Measurements from ENCODE around the gene RPS24. TPM values are rescaled to one million over a fixed set of nuclear protein-coding genes. Genes with fewer than 3 reads are reported as not detected.

The RPS24 gene
- total and polyA plus RNA-seq, 2 of the 13 experiments (the other 11 are each of a cell fraction or from before 2014, with no cell fraction given): 2,690 to 3,319 TPM

DNA sequence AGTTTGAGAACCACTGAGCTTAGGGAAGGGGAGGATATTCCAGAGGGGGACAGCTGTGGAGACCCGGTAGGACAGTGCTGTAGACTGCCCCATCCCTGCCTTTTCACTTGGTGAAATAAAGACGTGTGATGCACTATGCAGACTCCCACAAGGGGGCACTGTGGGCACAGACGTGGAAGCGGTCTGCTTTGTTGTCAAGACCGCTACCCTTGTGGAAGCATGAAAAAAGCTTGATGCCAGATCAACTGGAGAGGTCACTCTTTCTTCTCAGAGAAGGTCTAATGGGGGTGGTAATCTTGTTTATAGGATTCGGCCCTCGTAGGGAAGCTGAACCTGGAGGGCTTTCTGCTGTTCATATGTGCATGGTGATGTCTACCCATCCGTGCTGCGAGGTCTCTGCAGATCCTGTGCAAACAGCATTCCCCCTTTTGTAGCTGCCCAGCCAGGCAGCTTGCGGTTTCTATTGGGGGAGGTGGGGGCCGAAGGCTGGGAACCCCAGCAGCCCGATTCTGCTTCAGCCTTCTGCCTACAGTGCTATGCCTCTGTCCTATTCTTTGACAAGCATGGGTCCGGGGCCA, 13.7 kb downstream of the RPS24 start (continued):
- TF ChIP-seq, protein P1, sequence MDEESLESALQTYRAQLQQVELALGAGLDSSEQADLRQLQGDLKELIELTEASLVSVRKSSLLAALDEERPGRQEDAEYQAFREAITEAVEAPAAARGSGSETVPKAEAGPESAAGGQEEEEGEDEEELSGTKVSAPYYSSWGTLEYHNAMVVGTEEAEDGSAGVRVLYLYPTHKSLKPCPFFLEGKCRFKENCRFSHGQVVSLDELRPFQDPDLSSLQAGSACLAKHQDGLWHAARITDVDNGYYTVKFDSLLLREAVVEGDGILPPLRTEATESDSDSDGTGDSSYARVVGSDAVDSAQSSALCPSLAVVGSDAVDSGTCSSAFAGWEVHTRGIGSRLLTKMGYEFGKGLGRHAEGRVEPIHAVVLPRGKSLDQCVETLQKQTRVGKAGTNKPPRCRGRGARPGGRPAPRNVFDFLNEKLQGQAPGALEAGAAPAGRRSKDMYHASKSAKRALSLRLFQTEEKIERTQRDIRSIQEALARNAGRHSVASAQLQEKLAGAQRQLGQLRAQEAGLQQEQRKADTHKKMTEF (CRISPR knock-in tag; IDR thresholded peaks at IDR 0.05): 0 out of 2 replicates have a peak, but pooled peaks have one; percentile 21
- TF ChIP-seq MXI1 (IDR thresholded peaks at IDR 0.05; ENCODE audit: borderline replicate concordance, low read depth, low read length): no peak; the same call in 2 of the 3 replicates
- 0 out of 2 replicates have a peak, but pooled peaks have one; percentile 22 for TF ChIP-seq KDM4B (CRISPR knock-in tag; IDR thresholded peaks at IDR 0.05)
- peak; percentile 96 for TF ChIP-seq STAG1 (CRISPR knock-in tag; IDR thresholded peaks at IDR 0.05)
- TF ChIP-seq SOX5 (CRISPR knock-in tag; IDR thresholded peaks at IDR 0.05; ENCODE audit: borderline replicate concordance): 0 out of 2 replicates have a peak, but pooled peaks have one; percentile 26
- no peak for TF ChIP-seq SIN3B (IDR thresholded peaks at IDR 0.05; ENCODE audit: low read length)
- no peak for TF ChIP-seq SNRNP70 (IDR thresholded peaks at IDR 0.05; ENCODE audit: low read depth, low read length)
- 0 out of 2 replicates have a peak, but pooled peaks have one; percentile 34 for TF ChIP-seq BORCS8-MEF2B (CRISPR knock-in tag; IDR thresholded peaks at IDR 0.05)
- no peak for TF ChIP-seq ZNF547 (CRISPR knock-in tag; IDR thresholded peaks at IDR 0.05)
- TF ChIP-seq ZNF546 (CRISPR knock-in tag; conservative IDR thresholded peaks at IDR 0.05): no peak
- TF ChIP-seq XRCC5 (optimal IDR thresholded peaks at IDR 0.05; ENCODE audit: low read length): peak; percentile 84
- no peak for TF ChIP-seq IKZF1 (IDR thresholded peaks at IDR 0.05)
- TF ChIP-seq, protein P2, sequence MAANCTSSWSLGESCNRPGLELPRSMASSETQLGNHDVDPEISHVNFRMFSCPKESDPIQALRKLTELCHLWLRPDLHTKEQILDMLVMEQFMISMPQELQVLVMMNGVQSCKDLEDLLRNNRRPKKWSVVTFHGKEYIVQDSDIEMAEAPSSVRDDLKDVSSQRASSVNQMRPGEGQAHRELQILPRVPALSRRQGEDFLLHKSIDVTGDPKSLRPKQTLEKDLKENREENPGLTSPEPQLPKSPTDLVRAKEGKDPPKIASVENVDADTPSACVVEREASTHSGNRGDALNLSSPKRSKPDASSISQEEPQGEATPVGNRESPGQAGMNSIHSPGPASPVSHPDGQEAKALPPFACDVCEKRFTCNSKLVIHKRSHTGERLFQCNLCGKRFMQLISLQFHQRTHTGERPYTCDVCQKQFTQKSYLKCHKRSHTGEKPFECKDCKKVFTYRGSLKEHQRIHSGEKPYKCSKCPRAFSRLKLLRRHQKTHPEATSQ (CRISPR knock-in tag; IDR thresholded peaks at IDR 0.05; ENCODE audit: borderline replicate concordance): 0 out of 2 replicates have a peak, but pooled peaks have one; percentile 21
- 0 out of 2 replicates have a peak, but pooled peaks have one; percentile 20 for TF ChIP-seq ZNF614 (CRISPR knock-in tag; IDR thresholded peaks at IDR 0.05; ENCODE audit: borderline replicate concordance)
- TF ChIP-seq, protein P3, sequence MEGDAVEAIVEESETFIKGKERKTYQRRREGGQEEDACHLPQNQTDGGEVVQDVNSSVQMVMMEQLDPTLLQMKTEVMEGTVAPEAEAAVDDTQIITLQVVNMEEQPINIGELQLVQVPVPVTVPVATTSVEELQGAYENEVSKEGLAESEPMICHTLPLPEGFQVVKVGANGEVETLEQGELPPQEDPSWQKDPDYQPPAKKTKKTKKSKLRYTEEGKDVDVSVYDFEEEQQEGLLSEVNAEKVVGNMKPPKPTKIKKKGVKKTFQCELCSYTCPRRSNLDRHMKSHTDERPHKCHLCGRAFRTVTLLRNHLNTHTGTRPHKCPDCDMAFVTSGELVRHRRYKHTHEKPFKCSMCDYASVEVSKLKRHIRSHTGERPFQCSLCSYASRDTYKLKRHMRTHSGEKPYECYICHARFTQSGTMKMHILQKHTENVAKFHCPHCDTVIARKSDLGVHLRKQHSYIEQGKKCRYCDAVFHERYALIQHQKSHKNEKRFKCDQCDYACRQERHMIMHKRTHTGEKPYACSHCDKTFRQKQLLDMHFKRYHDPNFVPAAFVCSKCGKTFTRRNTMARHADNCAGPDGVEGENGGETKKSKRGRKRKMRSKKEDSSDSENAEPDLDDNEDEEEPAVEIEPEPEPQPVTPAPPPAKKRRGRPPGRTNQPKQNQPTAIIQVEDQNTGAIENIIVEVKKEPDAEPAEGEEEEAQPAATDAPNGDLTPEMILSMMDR (CRISPR knock-in tag; IDR thresholded peaks at IDR 0.05): peak; percentile 96
- TF ChIP-seq, protein P4, sequence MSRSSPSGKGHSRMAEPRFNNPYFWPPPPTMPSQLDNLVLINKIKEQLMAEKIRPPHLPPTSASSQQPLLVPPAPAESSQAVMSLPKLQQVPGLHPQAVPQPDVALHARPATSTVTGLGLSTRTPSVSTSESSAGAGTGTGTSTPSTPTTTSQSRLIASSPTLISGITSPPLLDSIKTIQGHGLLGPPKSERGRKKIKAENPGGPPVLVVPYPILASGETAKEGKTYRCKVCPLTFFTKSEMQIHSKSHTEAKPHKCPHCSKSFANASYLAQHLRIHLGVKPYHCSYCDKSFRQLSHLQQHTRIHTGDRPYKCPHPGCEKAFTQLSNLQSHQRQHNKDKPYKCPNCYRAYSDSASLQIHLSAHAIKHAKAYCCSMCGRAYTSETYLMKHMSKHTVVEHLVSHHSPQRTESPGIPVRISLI (CRISPR knock-in tag; IDR thresholded peaks at IDR 0.05; ENCODE audit: borderline replicate concordance): peak; percentile 44; the same call in 1 of the 2 replicates
- TF ChIP-seq TCF7 (IDR thresholded peaks at IDR 0.05; ENCODE audit: low read depth): peak; percentile 37; the same call in 1 of the 2 replicates
- 0 out of 2 replicates have a peak, but pooled peaks have one; percentile 48 for TF ChIP-seq RBAK (CRISPR knock-in tag; IDR thresholded peaks at IDR 0.05)
- peak; percentile 9 for TF ChIP-seq TEAD3 (CRISPR knock-in tag; optimal IDR thresholded peaks at IDR 0.05; ENCODE audit: borderline replicate concordance)
- peak; percentile 28; the same call in 1 of the 2 replicates for TF ChIP-seq IRF2 (CRISPR knock-in tag; IDR thresholded peaks at IDR 0.05)
- TF ChIP-seq, protein P5, sequence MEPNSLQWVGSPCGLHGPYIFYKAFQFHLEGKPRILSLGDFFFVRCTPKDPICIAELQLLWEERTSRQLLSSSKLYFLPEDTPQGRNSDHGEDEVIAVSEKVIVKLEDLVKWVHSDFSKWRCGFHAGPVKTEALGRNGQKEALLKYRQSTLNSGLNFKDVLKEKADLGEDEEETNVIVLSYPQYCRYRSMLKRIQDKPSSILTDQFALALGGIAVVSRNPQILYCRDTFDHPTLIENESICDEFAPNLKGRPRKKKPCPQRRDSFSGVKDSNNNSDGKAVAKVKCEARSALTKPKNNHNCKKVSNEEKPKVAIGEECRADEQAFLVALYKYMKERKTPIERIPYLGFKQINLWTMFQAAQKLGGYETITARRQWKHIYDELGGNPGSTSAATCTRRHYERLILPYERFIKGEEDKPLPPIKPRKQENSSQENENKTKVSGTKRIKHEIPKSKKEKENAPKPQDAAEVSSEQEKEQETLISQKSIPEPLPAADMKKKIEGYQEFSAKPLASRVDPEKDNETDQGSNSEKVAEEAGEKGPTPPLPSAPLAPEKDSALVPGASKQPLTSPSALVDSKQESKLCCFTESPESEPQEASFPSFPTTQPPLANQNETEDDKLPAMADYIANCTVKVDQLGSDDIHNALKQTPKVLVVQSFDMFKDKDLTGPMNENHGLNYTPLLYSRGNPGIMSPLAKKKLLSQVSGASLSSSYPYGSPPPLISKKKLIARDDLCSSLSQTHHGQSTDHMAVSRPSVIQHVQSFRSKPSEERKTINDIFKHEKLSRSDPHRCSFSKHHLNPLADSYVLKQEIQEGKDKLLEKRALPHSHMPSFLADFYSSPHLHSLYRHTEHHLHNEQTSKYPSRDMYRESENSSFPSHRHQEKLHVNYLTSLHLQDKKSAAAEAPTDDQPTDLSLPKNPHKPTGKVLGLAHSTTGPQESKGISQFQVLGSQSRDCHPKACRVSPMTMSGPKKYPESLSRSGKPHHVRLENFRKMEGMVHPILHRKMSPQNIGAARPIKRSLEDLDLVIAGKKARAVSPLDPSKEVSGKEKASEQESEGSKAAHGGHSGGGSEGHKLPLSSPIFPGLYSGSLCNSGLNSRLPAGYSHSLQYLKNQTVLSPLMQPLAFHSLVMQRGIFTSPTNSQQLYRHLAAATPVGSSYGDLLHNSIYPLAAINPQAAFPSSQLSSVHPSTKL (CRISPR knock-in tag; IDR thresholded peaks at IDR 0.05): peak; percentile 34

Data from HepG2 (cell line).